Measurements from ENCODE around the gene CPB2.

The CPB2 gene

DNA sequence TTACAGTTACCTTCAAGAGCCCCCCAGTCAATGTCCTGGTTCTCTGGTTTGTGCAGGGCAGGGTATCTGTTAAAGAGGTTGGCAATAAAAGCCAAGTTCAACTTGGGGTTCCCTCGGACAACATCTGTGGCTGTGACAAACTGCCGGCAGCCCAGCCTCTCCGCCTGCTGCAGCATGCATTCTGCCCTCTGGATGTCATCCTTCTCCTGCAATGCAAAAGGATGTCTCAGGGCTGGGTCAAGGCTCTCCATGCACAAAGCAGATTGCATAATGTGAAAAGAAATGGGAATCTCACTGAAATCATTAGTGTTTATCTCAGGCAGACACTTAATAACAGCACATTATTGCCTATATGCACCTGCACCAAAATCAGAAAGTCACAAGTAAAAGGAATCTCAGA is 42.1 kb upstream of the CPB2 start:
- no peaks in the 10 kb centered on the region for H3K36me3 Mint-ChIP-seq (ENCODE audit: low read depth)
- TF ChIP-seq, protein P1, sequence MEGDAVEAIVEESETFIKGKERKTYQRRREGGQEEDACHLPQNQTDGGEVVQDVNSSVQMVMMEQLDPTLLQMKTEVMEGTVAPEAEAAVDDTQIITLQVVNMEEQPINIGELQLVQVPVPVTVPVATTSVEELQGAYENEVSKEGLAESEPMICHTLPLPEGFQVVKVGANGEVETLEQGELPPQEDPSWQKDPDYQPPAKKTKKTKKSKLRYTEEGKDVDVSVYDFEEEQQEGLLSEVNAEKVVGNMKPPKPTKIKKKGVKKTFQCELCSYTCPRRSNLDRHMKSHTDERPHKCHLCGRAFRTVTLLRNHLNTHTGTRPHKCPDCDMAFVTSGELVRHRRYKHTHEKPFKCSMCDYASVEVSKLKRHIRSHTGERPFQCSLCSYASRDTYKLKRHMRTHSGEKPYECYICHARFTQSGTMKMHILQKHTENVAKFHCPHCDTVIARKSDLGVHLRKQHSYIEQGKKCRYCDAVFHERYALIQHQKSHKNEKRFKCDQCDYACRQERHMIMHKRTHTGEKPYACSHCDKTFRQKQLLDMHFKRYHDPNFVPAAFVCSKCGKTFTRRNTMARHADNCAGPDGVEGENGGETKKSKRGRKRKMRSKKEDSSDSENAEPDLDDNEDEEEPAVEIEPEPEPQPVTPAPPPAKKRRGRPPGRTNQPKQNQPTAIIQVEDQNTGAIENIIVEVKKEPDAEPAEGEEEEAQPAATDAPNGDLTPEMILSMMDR (IDR thresholded peaks at IDR 0.05) = peak; percentile 17
- H3K27me3 Mint-ChIP-seq (ENCODE audit: low read depth, poor library complexity) = no peaks in the 10 kb centered on the region
- H3K4me1 Mint-ChIP-seq = peaks cover 17% of the 10 kb centered on the region
- peak; percentile 32 for DNase-seq
- H3K4me3 Mint-ChIP-seq = no peak overlapping the region
- no peaks in the 10 kb centered on the region for H3K9me3 Mint-ChIP-seq
- H3K27ac Mint-ChIP-seq = no peak overlapping the region

DNA sequence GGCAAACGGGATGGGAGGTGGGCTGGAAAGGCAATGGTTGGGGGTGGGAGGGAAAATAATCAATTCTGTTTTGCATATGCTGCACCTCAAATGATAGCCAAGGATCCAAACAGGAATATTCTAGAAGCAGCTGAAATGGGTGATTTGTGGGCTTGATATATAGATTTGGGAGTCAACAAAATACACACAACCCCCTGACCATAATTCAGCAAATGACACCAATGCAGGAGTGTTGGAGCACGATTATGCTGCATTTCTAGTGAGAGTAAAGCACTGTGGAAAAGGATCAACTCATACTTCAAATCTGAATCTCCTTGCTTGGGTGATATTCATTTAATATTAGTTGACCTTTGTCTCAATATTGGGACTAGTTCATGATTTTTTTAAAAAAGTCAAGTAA is 41.1 kb upstream of the CPB2 start:
- H3K27ac Mint-ChIP-seq = no peak overlapping the region
- TF ChIP-seq, protein P1 (IDR thresholded peaks at IDR 0.05) = no peak

DNA sequence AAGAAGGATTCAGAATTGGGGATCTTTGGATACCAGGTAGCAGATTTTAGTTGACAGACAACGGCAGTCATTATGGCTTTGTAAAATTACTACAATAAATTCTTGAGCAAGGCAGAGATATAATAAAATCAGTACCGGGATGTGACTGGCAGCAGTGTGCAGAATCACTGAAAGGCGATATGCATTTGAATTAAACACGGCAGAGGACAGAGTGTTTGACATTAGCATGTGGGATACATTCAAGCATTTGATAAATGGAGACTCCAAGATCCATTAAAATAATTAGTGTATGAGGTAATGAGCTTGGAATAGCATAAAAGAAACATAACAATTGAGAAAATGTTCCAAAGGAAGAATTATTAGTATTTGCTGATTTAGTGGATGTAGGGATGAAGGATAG is 40.3 kb upstream of the CPB2 start:
- TF ChIP-seq, protein P1 (IDR thresholded peaks at IDR 0.05) = no peak
- H3K27ac Mint-ChIP-seq = no peak overlapping the region

More for the DNA sequence above, 41.1 kb upstream of the CPB2 start:
- Mint-ChIP-seq H3K27me3 (ENCODE audit: low read depth, poor library complexity) (no peaks in the 10 kb centered on the region), H3K36me3 (ENCODE audit: low read depth) (no peaks in the 10 kb centered on the region), H3K4me3 (no peak overlapping the region), H3K4me1 (peaks cover 17% of the 10 kb centered on the region), H3K9me3 (no peaks in the 10 kb centered on the region)
- no peak for DNase-seq

DNA sequence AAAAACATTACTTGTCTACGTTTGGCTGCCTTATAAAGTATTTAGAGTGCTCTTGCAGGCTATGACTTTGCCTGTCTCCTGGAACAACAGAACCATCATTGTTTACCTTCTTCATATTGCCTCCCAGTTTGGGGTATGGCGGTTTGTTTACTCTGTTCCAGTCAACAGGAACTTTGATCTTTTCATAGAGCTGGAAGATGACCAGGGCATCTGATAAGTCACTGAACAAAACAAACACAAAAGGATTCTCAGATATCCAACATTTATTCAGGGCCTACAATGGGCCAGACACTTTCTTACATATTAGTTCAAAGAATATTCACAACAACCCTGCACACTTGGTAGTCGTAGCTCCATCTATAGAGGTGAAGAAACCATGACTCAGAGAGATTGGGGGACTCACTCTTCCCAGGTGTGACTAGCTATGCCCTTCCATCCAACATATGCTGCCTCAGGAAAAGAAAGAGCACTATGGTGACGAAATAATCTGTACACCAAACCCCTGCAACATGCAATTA is 38.4 kb upstream of the CPB2 start:
- TF ChIP-seq, protein P1 (IDR thresholded peaks at IDR 0.05) = no peak
- no peaks in the 10 kb centered on the region for H3K27me3 Mint-ChIP-seq (ENCODE audit: low read depth, poor library complexity)
- H3K4me1 Mint-ChIP-seq = peaks cover 18% of the 10 kb centered on the region
- no peak for DNase-seq
- no peaks in the 10 kb centered on the region for H3K9me3 Mint-ChIP-seq
- no peak overlapping the region for H3K4me3 Mint-ChIP-seq
- H3K27ac Mint-ChIP-seq = no peak overlapping the region
- no peaks in the 10 kb centered on the region for H3K36me3 Mint-ChIP-seq (ENCODE audit: low read depth)

More for the DNA sequence above, 40.3 kb upstream of the CPB2 start:
- Mint-ChIP-seq H3K9me3 (no peaks in the 10 kb centered on the region), H3K4me3 (no peak overlapping the region), H3K36me3 (ENCODE audit: low read depth) (no peaks in the 10 kb centered on the region), H3K27me3 (ENCODE audit: low read depth, poor library complexity) (no peaks in the 10 kb centered on the region), H3K4me1 (peaks cover 17% of the 10 kb centered on the region)
- no peak for DNase-seq

DNA sequence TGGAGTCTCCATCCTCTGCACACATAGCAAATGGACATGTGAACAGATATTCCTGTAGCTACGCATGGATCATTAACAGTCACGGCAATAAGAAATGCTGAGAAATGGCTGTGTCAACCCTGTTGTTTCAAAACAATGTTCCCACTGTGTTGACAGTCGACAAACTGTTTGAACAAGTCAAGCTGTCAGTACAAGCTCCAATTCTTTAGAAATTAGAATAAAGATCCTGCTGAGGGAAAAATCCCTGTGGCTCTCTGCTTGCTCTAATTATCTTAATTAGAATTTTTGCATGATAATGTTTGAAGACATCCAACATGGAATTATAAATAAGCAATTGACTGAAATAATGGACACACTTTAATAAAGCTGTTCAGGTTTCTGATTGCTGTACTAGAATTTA is 37.9 kb upstream of the CPB2 start:
- Mint-ChIP-seq H3K36me3 (ENCODE audit: low read depth) (no peaks in the 10 kb centered on the region), H3K27me3 (ENCODE audit: low read depth, poor library complexity) (no peaks in the 10 kb centered on the region), H3K4me1 (peaks cover 23% of the 10 kb centered on the region), H3K4me3 (no peak overlapping the region), H3K27ac (no peak overlapping the region), H3K9me3 (no peaks in the 10 kb centered on the region)
- TF ChIP-seq, protein P1 (IDR thresholded peaks at IDR 0.05) = no peak
- no peak for DNase-seq

DNA sequence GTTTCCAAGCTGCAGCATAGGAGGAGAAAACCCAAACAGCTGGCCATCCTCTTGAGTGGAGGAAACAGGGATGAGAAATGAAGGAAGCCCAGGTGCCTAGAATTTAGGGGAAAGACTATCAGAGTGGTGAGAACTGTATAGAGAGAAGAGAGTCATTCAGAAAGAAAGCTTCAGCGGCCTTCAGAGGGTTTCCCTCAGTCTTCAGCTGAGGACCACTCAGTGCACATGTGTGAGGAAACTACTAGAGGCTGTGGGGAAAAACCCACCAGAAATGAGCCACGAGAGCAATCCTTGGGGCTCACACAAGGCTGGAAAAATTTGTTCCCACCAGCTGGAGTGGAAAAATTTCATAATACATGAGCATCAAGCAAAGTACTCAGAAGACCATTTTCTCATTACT is 35.2 kb upstream of the CPB2 start:
- peaks cover 4% of the 10 kb centered on the region for H3K27me3 Mint-ChIP-seq (ENCODE audit: low read depth, poor library complexity)
- H3K9me3 Mint-ChIP-seq = no peaks in the 10 kb centered on the region
- TF ChIP-seq, protein P1 (IDR thresholded peaks at IDR 0.05) = no peak
- H3K4me1 Mint-ChIP-seq = peaks cover 38% of the 10 kb centered on the region
- no peak overlapping the region for H3K4me3 Mint-ChIP-seq
- no peak for DNase-seq
- no peaks in the 10 kb centered on the region for H3K36me3 Mint-ChIP-seq (ENCODE audit: low read depth)
- H3K27ac Mint-ChIP-seq = no peak overlapping the region
